Endothelial cell of umbilical vein (primary cell): ENCODE measurements around the gene SERGEF. TPM values are rescaled to one million over a fixed set of nuclear protein-coding genes. Genes with fewer than 3 reads are reported as not detected.

Source experiments
- BruUV-seq: library from RNA; stranded (reverse); fragments of 400-500 nt; replicated peaks from 2 replicates; lab custom pipeline; 2021; lab: Mats Ljungman, UMichigan
- CTCF ChIA-PET: fragments of 300-600, 350-600 bp; sonication (Branson Sonifier 250); formaldehyde crosslinking; loops from one replicate; lab custom pipeline; 2021; ENCODE audit warnings: antibody characterized with exemption, inconsistent platforms; lab: Charles Lee
- POLR2A ChIA-PET: fragments of 300-600, 350-600 bp; sonication (Branson Sonifier 250); formaldehyde crosslinking; loops from one replicate; lab custom pipeline; 2021; ENCODE audit warnings: antibody characterized with exemption, inconsistent platforms; lab: Charles Lee
- DNase-seq: peaks from one replicate; pipeline ENCODE4 v3.0.0-alpha.2; 2011; ENCODE audit warnings: low read depth, low spot score
- FAIRE-seq: peaks from 2 replicates; lab custom pipeline; 2011; peaks lifted over from hg19 to GRCh38; lab: Jason Lieb, UNC
- H2AFZ ChIP-seq: 2 replicates; pipeline ENCODE4 v1.6.0; 2012; ENCODE audit warnings: low read depth, low read length, control low read depth, inconsistent platforms
- H3K27ac ChIP-seq: 2 replicates; pipeline ENCODE4 v1.5.1; 2011; ENCODE audit warnings: low read depth, mild to moderate bottlenecking, control low read depth, low read length, moderate library complexity; ENCODE audit not compliant: insufficient read depth
- H3K27me3 ChIP-seq, 2 experiments: 2 replicates each; pipeline versions ENCODE4 v1.6.0 to v1.6.1; 2011; ENCODE audit warnings: low read length in 2 of 2, mixed read lengths in 1 of 2; ENCODE audit not compliant: control insufficient read depth in 2 of 2, insufficient read depth in 2 of 2
- H3K36me3 ChIP-seq, 2 experiments: 2 replicates in 1 of 2; 3 replicates in 1 of 2; pipeline ENCODE4 v1.5.1; 2011; ENCODE audit warnings: low read length in 2 of 2, mild to moderate bottlenecking in 1 of 2, moderate library complexity in 1 of 2; ENCODE audit not compliant: control insufficient read depth in 2 of 2, insufficient read depth in 2 of 2; ENCODE audit errors: extremely low read depth in 1 of 2
- H3K4me1 ChIP-seq: 3 replicates; pipeline ENCODE4 v1.5.1; 2011; ENCODE audit warnings: mild to moderate bottlenecking, low read length; ENCODE audit not compliant: control insufficient read depth, insufficient read depth; ENCODE audit errors: extremely low read depth
- H3K4me2 ChIP-seq: 2 replicates; pipeline ENCODE4 v1.6.1; 2011; ENCODE audit warnings: low read length, control low read depth, mixed read lengths; ENCODE audit not compliant: insufficient read depth
- H3K4me3 ChIP-seq, 3 experiments: fragments of 200-600 bp in 1 of 3; sonication (generic), shearing (Covaris generic) in 1 of 3; replicated peaks in 1 of 3; 2 replicates each; pipeline ENCODE4 v1.5.1; 2011 to 2016; ENCODE audit warnings: control low read depth in 3 of 3, low read length in 3 of 3, mild to moderate bottlenecking in 2 of 3, inconsistent platforms in 1 of 3, low read depth in 1 of 3, moderate library complexity in 1 of 3; ENCODE audit not compliant: insufficient read depth in 1 of 3
- H3K79me2 ChIP-seq: 2 replicates; pipeline ENCODE4 v1.6.0; 2012; ENCODE audit warnings: low read length, inconsistent platforms; ENCODE audit not compliant: control insufficient read depth, insufficient read depth
- H3K9ac ChIP-seq: replicated peaks from 2 replicates; pipeline ENCODE3; 2011; ENCODE audit warnings: low read length, control low read depth; ENCODE audit not compliant: insufficient read depth; ENCODE audit errors: extremely low read depth
- H3K9me1 ChIP-seq: replicated peaks from 3 replicates; pipeline ENCODE4 v1.6.0; 2011; ENCODE audit warnings: mild to moderate bottlenecking, low read length; ENCODE audit not compliant: control insufficient read depth, insufficient read depth; ENCODE audit errors: extremely low read depth
- H3K9me3 ChIP-seq: replicated peaks from 2 replicates; pipeline ENCODE4 v1.5.1; 2012; ENCODE audit warnings: low read length, inconsistent platforms; ENCODE audit not compliant: control insufficient read depth, insufficient read depth
- H4K20me1 ChIP-seq: replicated peaks from 2 replicates; pipeline ENCODE3; 2011; ENCODE audit warnings: mild to moderate bottlenecking, low read length; ENCODE audit not compliant: control insufficient read depth, insufficient read depth; ENCODE audit errors: extremely low read depth
- CTCF ChIP-seq, 2 donors: IDR thresholded peaks; 1 replicate in 1 of 2; 2 replicates in 1 of 2; pipeline ENCODE4 v1.5.1; 2011; ENCODE audit warnings: low read length in 2 of 2, mild to moderate bottlenecking in 2 of 2, moderate library complexity in 2 of 2, control low read depth in 1 of 2, inconsistent platforms in 1 of 2, low read depth in 1 of 2; ENCODE audit not compliant: insufficient read depth in 1 of 2; ENCODE audit errors: extremely low read depth in 1 of 2
- EZH2 ChIP-seq: IDR thresholded peaks from 2 replicates; pipeline ENCODE4 v1.6.1; 2012; ENCODE audit warnings: borderline replicate concordance, low read depth, mild to moderate bottlenecking, moderate library complexity, low read length, inconsistent platforms; ENCODE audit not compliant: severe bottlenecking
- FOS ChIP-seq: IDR thresholded peaks from 2 replicates; pipeline ENCODE4 v1.6.1; 2011; ENCODE audit warnings: mild to moderate bottlenecking, low read length, moderate library complexity, borderline replicate concordance; ENCODE audit not compliant: insufficient read depth
- GATA2 ChIP-seq: IDR thresholded peaks from 2 replicates; pipeline ENCODE4 v1.7.0; 2011; ENCODE audit warnings: low read depth, mild to moderate bottlenecking, moderate library complexity, mixed read lengths, low read length; ENCODE audit not compliant: insufficient read length, insufficient read depth
- JUN ChIP-seq: IDR thresholded peaks from 2 replicates; pipeline ENCODE4 v1.6.1; 2011; ENCODE audit warnings: borderline replicate concordance, low read depth; ENCODE audit not compliant: insufficient read length, insufficient read depth
- MYC ChIP-seq: IDR thresholded peaks from one replicate; pipeline ENCODE4 v1.6.1; 2011; ENCODE audit warnings: mild to moderate bottlenecking, low read depth, low read length
- POLR2A ChIP-seq: IDR thresholded peaks from 2 replicates; pipeline ENCODE4 v1.6.1; 2012; ENCODE audit warnings: low read depth, mild to moderate bottlenecking, control low read depth, low read length
- POLR2AphosphoS5 ChIP-seq: IDR thresholded peaks from 2 replicates; pipeline ENCODE4 v1.6.1; 2012; ENCODE audit warnings: low read depth, mild to moderate bottlenecking, control low read depth, low read length, moderate library complexity; ENCODE audit not compliant: insufficient read depth
- dilution Hi-C: fragments of 300-500 bp; cut with MboI; formaldehyde crosslinking; loops from one replicate; pipeline ENCODE4 v1.15.0; 2019; ENCODE audit warnings: low sequenced_read_pairs; ENCODE audit not compliant: extremely low pct_ligation_motif_present
- intact Hi-C: fragments of 100-400 bp; cut with micrococcal nuclease; formaldehyde crosslinking; loops from one replicate; pipeline ENCODE4 v1.10.0; 2022
- polyA plus RNA-seq, 4 experiments: library from polyadenylated mRNA; depleted of rRNA in 3 of 4; stranded (reverse) in 3 of 4; unstranded in 1 of 4; fragments of >200 nt; gene quantifications; 2 replicates each; pipeline versions ENCODE4 v1.2.1 to v1.2.3, GENCODE V29; 2011 to 2012; ENCODE audit warnings: missing spikeins in 1 of 4
- total RNA-seq: library from RNA; stranded (reverse); gene quantifications from 2 replicates; pipeline ENCODE4 v1.2.3, GENCODE V29; 2021
- TF ChIP-seq, protein P1 (sequence below): IDR thresholded peaks from 2 replicates; pipeline ENCODE4 v1.6.1; 2011; ENCODE audit not compliant: insufficient read depth, insufficient read length

Gene SERGEF
- total and polyA plus RNA-seq, 2 donors (not counting 3 experiments of a cell fraction or from before 2014, with no cell fraction given) = 8.7 to 16.7 TPM

DNA sequence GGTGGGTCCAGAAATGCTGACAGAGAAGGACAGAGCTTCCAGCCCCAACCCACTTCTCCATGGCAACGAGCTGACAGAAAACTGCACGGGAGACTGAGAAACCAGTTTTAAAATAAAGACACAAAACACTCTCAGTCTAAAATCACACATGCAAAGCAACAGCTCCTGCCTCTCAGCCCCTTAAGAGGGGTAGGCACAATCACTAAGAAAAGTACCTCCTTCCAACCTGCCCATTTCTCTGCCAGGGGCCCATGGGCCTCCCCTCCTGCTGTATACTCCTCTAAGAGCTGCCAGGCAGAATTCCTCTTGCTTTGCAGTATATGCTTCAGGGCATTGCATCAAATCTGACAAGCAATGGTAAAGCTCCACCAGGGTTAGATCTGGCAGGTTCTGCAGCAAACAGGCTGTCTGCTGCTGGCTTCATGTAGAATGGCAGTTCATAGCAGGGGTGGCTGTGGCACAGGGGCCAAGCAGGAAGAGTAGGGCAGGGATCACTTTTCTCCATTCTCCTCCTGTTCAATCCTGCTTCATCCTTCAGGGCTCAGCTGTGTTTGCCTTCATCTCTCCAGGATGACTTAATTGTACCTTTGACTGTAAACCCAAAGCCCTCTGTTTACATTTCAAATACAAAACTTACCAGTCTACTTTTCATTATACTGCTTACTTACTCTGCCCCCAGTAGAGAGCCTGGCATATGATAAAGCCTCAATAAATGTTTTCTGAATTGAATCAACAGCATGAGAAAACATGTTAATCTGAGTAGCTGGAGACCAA, 200.6 kb downstream of the SERGEF start:
- no peak overlapping the region for H2AFZ ChIP-seq
- H3K79me2 ChIP-seq = no peaks in the 10 kb centered on the region
- H3K9me1 ChIP-seq = no peaks in the 10 kb centered on the region
- no peak overlapping the region for H3K27ac ChIP-seq
- no peak overlapping the region for H3K4me2 ChIP-seq
- dilution Hi-C loops = no loop called here
- intact Hi-C loops = no loop called here
- DNase-seq = no peak
- FAIRE-seq = no peak
- CTCF ChIA-PET = no interaction called here
- no TSS peak for BruUV-seq
- no peaks in the 10 kb centered on the region for H3K27me3 ChIP-seq
- no peaks in the 10 kb centered on the region for H3K9me3 ChIP-seq
- TF ChIP-seq POLR2A (no peak), MYC (no peak), EZH2 (no peak), JUN (no peak), CTCF (IDR thresholded peaks at IDR 0.05; ENCODE audit: extremely low read depth in 1 of 2, insufficient read depth in 1 of 2, low read depth in 1 of 2, low read length in 2 of 2) (no peak), FOS (no peak), GATA2 (no peak), POLR2AphosphoS5 (no peak)
- TF ChIP-seq, protein P1, sequence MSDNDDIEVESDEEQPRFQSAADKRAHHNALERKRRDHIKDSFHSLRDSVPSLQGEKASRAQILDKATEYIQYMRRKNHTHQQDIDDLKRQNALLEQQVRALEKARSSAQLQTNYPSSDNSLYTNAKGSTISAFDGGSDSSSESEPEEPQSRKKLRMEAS = no peak
- H3K4me1 ChIP-seq = no peaks in the 10 kb centered on the region
- POLR2A ChIA-PET = no interaction called here
- no peaks in the 10 kb centered on the region for H3K36me3 ChIP-seq
- H3K9ac ChIP-seq = no peak overlapping the region
- H4K20me1 ChIP-seq = no peaks in the 10 kb centered on the region
- H3K4me3 ChIP-seq = no peak overlapping the region
